SK-N-DZ (cell line): ENCODE measurements around the gene STXBP4.
"Not testable (repeated sequence)": the region's sequence is repeated elsewhere in the genome, so short reads cannot be mapped to it uniquely, and the experiment has no call there.

Source experiments
- DNase-seq: peaks from one replicate; pipeline ENCODE4 v3.0.0-alpha.2; 2015; ENCODE audit warnings: low spot score

STXBP4 gene

DNA sequence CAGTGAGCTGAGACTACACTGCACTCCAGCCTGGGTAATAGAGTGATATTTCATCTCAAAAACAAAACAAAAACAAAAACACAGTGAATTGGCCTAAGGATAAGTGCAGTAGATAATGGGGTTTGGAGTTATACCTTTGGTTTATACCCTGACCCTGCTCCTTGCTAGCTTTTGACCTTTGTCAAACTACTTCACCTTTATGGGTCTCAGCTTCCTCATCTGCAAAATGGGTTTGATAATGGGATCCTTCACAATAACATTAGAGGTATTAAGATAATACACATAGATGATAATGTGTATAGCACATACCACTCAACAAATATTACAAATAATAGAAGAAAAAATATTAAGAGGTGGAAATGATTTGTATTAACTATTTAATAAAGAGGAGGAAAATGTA is 85.9 kb downstream of the STXBP4 start:
- DNase-seq = no peak

DNA sequence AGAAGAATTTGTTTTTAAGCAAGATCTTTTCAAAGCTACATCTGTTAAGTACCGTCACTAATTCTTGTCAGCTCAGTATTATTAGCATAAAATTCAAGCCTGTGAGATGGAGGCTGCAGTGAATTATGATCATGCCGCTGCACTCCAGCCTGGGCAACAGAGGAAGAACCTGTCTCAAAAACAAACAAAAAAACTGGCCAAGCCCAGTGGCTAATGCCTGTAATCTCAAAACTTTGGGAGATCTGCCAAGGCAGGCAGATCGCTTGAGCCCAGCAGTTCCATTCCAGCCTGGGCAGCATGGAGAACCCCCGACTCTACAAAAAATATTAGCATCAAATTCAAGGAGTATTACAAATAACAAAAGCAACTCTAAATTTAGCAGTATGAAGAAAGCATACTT is 88.0 kb downstream of the STXBP4 start:
- no peak for DNase-seq

DNA sequence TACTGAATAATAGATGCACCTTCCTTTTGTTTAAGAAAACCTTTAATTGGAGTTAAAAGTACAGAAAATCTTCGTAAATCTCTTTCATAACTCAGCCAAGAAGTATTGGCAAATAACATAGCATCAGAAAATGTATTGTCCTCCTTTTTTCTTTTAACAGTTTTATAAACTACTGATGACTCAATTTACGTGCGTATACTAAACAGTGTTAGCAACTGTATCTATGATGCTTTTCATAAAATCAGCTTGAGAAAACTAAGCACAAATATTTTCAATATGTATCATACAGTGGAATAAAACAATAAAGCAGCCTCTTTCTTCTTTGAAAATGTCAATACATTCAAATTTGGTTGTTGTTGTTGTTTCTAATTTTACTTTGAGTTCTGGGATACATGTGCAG is 88.6 kb downstream of the STXBP4 start:
- no peak for DNase-seq

DNA sequence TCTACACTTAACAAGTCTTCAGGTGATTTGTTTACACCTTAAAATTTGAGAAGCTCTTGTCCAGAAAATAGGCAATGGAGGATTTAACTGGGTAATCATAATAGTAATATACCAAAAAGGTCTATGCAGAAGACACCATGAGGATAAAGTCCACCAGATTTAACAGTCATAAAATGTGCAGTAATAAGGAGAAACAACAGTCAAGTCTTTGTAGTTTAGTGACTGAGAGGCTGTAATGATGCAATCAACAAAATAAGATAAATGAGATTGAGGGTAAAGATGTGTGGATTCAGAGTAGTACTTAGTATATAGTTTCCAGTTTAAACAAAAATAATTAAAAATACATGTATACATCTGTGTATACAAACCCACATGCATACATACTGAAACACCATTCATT is 91.2 kb downstream of the STXBP4 start:
- no peak for DNase-seq

DNA sequence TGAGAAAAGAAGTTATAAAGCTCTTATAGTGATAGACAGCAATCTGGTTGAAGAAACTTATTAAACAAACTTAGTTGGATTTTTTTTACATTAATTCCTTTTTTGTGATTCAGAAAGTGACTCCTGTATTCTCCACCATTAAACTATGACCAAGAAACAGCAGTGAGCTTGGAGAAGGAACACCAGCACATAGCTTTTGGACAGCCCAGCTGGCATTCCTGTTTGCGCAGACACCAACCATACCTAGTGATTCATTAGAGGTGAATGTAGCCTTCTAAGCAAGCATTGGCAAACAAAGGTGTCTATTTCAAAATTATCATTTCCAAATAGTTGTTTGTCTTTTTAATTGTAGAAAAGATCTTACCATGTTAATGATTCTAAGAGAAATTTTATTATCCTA is 94.4 kb downstream of the STXBP4 start:
- no peak for DNase-seq

DNA sequence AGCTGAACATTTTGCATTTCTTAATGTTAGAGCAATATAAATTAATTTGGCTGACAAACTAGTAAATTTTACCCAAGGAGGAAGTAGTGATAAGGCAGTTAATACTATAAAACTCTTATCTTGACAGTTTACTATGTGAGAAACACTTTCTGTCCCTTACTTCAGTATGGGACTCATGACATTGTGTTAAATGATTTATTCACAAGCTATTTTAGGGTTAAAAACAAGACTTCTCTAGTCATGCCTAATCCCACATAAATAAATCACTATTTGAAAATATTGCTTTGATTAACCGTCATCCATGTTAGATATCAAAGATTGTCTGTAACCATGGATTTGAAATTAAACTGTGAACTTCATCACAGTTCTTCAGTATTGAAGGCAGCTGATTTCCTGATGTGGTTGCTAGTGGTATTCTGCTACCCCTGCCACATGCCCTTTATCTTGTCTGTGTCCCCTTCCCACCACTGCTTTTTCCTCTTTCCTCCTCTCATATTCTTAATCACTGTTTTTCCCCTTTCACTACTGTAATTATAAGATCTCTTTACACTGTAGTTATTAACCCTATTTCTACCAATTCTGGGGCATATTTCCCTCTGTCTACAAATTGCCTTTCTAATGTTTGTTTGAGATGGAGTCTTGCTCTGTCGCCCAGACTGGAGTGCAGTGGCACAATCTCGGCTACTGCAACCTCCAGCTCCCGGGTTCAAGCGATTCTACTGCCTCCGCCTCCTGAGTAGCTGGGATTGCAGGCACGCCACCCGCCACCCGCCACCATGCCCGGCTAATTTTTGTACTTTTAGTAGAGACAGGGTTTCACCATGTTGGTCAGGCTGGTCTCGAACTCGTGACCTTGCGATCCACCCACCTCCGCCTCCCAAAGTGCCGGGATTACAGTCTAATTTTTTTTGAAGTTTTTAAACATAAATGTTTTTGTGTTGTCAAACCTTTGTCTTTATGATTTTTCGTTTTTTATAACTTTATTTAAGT is 95.6 kb downstream of the STXBP4 start:
- DNase-seq = no peak

DNA sequence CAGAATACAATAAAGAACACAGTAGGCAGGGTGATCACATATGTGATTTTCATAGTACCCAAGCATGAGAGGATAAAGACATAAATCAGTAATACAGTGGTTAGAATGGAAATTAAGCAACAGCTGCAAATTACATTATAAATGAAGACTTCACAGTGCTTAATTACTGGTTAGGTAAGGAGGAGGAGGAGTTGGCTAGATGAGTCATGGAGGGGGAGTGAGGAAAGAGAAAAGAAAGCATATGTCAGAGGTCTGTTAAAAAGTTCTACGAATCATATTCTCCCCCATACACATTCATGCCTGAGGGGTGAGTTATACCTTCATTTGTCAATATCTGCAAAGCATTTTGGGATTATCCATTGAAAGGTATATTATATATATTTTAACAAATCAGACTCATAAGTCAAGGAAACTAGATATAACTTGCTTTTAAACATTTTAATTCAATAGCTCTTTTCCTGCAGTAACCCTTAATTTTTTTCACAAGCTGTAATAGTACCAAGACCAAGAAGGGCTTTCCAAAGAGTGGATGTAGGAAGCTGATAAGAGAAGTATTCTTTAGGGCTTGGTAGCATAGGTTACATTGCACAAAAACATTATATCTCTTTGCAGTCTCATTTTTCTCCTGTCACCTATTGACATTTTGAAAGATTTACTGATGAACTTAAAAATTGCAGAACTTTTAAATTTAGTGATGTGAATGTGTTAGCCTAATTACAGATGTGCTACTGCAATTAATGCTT is 99.3 kb downstream of the STXBP4 start:
- no peak for DNase-seq

DNA sequence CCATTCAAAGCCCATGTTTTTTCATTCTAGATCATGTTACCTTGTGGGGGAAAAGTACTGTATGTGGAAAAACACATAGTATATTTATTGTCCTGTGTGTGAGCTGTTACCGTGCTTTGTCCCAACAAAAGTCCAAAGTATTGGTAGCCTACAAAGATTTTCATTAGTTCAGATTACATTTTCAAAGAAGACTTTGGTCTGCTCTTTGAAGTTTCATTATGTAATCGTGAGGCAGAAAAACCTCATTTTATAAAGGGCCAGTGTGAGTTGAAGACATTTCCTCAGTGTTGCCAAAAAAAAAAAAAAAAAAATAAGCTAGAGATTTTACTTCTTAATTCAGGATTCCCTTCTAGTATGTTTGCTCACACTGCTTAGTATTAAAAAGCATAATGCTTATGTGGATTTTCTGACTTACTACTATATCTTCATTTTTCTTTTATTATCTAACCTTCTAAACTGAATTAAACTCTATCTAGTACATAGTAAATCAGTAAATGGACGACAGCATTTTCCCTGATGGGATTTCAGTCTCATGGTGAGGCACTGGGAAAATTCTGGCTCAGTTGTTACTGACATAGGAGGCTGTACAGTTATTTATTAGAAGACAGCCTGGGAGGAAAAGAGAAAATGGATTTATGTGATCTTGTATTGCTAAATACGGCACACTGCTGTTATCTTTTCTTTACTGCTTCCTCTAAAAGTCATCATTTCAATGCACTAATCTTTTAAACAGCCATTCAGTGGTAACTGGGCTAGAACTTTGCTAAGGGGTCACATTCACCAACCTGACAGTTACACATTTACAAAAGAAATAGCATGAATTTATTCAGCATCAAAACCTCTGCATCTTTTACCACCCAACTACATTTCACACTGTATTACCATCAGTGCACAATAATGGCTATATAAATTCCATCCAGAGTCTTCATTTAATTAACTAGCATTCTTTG is 100.6 kb downstream of the STXBP4 start:
- DNase-seq = no peak

DNA sequence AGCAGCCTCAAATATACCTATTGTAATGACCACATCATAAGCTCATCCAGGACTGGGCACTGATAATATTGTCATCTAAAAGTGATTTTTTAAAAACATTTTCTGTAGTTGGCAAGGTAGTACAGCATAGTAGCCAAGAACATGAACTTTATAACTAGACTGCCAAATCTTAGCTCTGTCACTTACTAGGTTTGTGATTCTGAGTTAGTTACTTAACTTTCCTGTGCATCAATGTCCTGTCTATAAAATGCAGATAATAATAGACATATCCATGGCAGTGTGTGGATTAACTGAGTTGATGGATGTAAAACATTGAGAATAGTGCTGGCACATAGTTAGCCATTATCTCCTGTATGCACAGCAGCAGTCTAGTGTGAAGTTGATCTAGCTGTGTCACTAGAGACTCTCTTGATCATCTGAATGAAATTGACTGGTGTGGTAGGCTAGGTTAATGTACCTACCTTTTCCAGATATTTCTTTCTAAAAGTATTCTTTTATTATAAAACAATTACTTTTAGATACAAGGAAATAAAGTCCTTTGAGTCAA is 101.5 kb downstream of the STXBP4 start:
- DNase-seq = no peak

DNA sequence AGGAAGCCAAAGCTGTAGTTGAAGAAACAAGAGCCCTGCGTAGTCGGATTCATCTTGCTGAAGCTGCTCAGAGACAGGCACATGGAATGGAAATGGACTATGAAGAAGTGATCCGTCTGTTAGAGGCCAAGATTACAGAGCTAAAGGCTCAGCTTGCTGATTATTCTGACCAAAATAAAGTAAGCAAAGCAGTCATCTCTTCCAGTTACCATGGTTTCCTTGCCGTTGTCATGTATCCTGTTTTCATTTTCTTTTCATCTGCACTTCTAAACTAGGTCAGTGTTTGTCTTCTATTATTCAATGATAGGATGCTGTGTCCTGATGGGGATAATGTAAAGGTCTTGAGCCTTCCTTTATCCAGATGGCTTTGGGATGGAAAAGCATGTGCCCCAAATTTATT is 104.3 kb downstream of the STXBP4 start:
- no peak for DNase-seq

DNA sequence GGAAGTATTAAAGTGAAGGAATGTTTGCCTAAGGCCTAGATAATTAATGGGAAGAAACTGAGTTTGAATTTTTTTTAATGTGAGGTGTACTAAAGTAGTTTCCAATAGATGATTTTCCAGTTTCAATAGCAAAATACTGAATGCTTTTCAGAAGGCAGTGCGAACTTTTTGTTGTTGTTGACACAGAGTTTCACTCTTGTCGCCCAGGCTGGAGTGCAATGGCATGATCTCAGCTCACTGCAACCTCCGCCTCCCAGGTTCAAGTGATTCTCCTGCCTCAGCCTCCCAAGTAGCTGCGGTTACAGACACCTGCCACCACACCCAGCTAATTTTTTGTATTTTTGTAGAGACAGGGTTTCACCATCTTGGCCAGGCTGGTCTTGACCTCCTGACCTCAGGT is 104.9 kb downstream of the STXBP4 start:
- DNase-seq = not testable (repeated sequence)

DNA sequence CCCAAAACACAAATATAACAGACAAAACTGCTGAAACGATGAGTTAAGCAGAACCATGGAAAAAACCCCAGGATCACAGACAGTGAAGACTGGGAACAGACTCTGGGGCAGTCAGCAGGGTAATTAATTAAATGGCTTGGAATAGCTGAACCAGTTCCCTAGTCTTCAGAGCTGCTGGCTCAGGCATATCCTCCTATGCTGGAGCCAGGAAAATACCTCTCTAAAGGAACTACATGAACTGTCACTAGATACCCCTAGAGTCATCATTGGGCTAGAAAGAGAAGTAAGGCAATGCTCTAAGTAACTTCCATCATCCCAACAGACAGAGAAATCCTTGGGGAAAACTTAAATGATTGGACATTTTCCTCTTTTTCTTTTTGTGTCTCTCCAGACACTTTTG is 113.0 kb downstream of the STXBP4 start:
- no peak for DNase-seq

DNA sequence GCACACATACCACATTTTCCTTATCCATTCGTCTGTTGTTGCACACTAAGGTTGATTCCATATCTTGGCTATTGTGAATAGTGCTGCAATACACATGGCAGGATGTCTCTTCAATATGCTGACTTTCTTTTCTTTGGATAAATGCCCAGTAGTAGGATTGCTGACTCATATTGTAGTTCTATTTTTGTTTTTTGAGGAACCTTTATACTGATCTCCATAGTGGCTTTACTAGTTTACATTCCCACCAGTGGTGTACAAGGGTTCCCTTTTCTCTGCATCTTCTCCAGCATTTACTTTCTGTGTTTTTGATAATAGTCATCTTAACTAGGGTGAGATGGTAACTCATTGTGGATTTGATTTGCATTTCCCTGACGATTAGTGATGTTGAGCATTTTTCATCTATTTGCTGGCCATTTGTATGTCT is 118.1 kb downstream of the STXBP4 start:
- DNase-seq = no peak

DNA sequence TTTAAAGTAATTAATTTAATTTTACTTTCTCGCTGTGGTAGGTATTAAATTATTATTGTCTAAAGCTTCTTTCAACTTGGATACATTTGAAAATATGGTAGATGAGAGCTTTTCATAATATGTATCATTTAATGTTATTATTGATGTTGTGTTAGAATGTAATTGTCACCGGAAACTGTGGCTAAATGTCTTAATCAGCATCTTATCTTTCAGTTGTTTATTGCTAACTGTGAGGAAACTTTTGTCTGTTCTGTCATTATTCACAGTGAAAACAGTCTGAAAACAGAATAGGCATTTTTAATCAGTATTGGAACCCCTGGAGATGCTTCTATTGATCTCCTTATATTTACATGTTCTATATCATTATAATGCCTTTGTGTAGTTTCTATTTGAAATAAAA is 120.7 kb downstream of the STXBP4 start:
- DNase-seq = no peak

DNA sequence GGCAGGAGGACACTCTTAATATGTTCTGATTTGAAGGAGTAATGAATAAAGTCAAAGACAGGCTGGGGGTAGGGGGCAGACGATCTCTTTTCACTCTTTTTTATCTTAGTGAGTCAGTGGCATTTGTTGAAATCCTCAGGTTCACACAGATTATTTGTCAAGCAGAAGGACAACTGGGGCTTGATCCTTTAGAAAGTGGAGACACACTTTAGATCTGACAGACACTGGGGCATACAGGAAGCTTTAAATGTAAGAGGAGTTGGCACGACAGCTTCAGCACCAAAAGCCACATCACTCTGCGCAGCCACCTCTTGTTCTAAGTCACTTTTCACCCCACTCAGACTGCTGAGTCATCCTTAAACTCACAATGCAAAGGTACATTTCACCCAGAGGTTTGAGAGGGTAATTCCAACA is 121.5 kb downstream of the STXBP4 start:
- no peak for DNase-seq

DNA sequence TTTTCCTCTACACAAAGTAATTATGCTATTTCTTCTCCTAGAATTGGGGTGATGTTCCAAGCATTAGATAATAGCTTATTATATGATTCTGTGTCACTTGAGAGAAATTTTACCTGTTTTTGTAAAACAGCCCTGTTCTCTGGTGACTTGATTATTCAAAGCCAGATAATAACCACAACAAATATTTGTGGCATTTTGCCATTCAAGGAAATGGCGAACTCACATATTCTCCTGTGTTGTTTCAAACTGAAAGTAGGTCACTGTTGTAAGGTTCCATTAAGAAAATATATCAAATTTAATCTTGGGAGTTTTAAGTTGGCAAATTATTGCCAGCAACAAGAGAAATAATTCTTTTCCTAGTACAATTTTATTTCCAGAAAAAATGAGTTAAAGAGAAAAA is 124.8 kb downstream of the STXBP4 start:
- no peak for DNase-seq

DNA sequence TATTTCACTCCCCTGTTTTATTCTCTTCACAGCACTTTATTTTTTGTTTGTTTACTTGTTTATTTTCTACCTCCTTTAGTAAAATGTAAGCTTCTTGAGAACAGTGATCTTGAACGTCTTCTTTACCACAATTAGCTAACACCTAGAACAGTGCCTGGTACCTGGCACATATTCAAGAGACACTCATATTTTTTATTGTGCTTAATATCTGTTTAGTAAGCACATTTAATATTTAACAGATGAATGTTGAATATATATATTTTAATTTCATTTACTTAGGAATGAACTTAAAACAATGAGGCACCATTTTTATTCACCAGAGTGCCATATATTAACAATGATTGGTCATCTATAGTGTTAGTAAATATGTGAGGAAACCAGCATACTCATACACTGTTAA is 130.2 kb downstream of the STXBP4 start:
- DNase-seq = no peak

DNA sequence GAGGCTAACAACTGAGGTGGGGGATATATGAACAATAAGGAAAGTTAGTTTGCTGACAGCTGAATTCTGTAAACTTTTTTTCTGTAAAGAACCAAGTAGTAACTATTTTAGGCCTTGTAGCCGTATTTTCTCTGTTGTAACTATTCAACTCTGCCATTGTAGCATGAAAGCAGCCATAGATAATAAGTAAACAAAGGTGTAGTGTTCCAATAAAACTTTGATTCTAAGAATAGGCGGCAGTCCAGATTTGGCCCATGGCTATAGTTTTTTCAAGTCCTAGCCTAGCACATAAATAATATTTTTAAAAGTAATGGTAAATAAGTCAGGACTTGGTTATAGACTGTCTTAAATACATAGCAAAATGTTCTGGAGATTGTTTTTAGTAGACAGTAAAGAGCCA is 142.0 kb downstream of the STXBP4 start:
- DNase-seq = no peak

DNA sequence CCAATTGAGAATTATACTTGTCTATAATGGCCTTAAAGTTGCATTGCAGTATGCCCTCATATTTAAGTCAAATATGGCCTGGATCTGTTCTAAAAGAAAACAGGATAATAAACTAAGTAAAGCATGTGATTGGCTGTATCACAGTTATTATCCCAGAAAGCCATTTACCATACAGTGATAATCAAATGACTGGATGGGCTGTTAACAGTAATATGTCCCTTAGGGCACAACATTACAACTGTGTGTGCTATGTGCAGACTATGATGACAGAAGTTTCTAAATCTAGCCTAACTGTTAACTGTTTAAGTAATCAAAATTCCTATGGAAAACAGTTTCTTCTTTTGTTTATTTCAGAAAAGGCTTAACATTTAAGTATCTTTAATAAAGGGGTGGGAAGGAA is 145.7 kb downstream of the STXBP4 start:
- DNase-seq = no peak

DNA sequence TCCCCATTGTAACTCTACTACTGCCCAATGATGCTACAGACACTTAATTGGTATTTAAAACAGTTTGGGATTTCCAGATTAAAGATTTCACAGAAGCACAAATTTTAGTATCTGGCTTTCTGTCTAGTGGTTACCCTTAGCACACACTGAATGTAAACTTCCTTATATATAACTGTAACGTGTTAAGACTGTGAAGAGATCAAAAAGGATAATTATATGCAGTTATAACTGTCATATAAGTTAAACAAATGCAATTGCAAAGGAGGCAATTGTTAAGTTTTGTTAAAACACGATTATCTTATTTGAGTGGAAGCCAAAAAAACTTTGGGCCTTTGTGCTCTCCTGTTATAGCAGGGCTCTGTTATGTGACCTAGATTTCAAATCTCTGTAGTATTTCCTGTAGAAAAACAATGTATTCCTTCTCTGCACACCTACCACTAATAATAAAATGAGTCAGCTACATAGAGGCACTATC is 147.9 kb downstream of the STXBP4 start:
- DNase-seq = no peak

DNA sequence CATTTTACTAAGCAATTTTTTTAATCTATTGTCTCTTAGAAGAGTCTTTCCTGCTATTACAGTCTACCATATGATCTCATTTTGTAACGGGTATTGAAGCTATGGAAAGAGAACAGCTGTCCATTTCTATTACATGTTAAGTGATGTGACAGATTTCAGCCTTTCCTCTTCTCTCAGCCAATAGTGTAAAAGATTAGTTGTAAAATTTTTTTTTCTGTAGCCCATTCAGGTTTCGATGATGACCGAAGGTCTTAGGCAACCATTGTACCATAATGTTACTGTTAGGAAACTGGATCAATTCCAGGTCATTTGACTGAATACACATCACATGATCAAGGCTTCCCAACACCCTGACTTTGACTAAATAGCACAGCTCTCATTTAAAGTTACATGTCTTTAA is 148.6 kb downstream of the STXBP4 start:
- DNase-seq = no peak
